Naive thymus-derived CD8-positive, alpha-beta T cell (primary cell): ENCODE results near the gene IGSF10. TPM values are rescaled to one million over a fixed set of nuclear protein-coding genes. Genes with fewer than 3 reads are reported as not detected.

Experiments used
- ATAC-seq, 2 donors: fragments of 150-1000 bp; cut with Tn5 transposase in 1 of 2; sonication (Bioruptor Pico), chemical (Tn5 transposase) in 1 of 2; 1 replicate in 1 of 2; 2 replicates in 1 of 2; pipeline ENCODE4 v1.10.0; 2021; ENCODE audit warnings: mild to moderate bottlenecking in 2 of 2, moderate library complexity in 2 of 2
- POLR2A ChIA-PET: fragments of 350-600 bp; sonication (Branson Sonifier 250); formaldehyde crosslinking; loops from one replicate; lab custom pipeline; 2021; ENCODE audit warnings: antibody characterized with exemption; lab: Charles Lee
- DNase-seq, 10 donors: peaks; one replicate each; pipeline versions ENCODE4 v3.0.0 to v3.0.0-alpha.2; 2020 to 2022
- H3K27ac Mint-ChIP-seq, 10 donors: one replicate each; pipeline ENCODE4 v1.8.0; 2020 to 2022; ENCODE audit warnings: mild to moderate bottlenecking in 10 of 10, mixed read lengths in 10 of 10, moderate library complexity in 4 of 10, inconsistent platforms in 1 of 10
- H3K27me3 Mint-ChIP-seq, 5 donors: one replicate each; pipeline ENCODE4 v1.8.0; 2021 to 2022; ENCODE audit warnings: mixed read lengths in 5 of 5
- H3K36me3 Mint-ChIP-seq, 3 donors: one replicate each; pipeline ENCODE4 v1.8.0; 2020 to 2022; ENCODE audit warnings: mixed read lengths in 3 of 3, mild to moderate bottlenecking in 2 of 3, inconsistent platforms in 1 of 3
- H3K4me1 Mint-ChIP-seq, 4 donors: one replicate each; pipeline ENCODE4 v1.8.0; 2021 to 2022; ENCODE audit warnings: mixed read lengths in 4 of 4
- H3K4me3 Mint-ChIP-seq, 10 donors: one replicate each; pipeline ENCODE4 v1.8.0; 2020 to 2022; ENCODE audit warnings: mild to moderate bottlenecking in 10 of 10, mixed read lengths in 10 of 10, moderate library complexity in 6 of 10, inconsistent platforms in 1 of 10
- H3K9me3 Mint-ChIP-seq, 9 donors: one replicate each; pipeline ENCODE4 v1.8.0; 2020 to 2022; ENCODE audit warnings: mixed read lengths in 9 of 9, mild to moderate bottlenecking in 3 of 9, inconsistent platforms in 1 of 9, moderate library complexity in 1 of 9
- polyA plus RNA-seq, 3 donors: library from polyadenylated mRNA; unstranded; fragments of 300-500 nt; fragmentation: Illumina TruSeq; gene quantifications; one replicate each; pipeline ENCODE4 v1.2.3, GENCODE V29; 2021
- total RNA-seq, 8 experiments: library from RNA in 2 of 8; stranded (reverse) in 2 of 8; gene quantifications; one replicate each; pipeline ENCODE4 v1.2.3 and lab custom pipeline; 2021 to 2026

Gene IGSF10
- total and polyA plus RNA-seq, 5 experiments from 2014 or later, result not detected

DNA sequence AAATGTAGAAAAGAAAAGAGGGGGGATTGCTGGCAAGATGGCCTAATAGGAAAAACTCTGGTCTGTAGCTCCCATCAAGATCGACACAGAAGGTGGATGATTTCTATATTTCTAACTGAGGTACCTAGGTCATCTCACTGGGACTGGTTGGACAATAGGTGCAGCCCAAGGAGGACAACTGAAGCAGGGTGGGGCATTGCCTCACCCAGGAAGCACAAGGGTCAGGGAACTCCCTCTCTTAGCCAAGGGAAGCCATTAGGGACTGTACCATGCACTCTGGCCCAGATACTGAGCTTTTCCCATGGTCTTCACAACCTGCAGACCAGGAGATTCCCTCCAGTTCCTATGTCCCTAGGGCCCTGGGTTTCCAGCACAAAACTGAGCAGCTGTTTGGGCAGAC, 22.6 kb upstream of the IGSF10 start:
- POLR2A ChIA-PET, result no interaction called here
- Mint-ChIP-seq H3K27me3 (peaks cover 3 to 23% (median 13%) of the 10 kb centered on the region in 5 donors), H3K27ac (no peak overlapping the region), H3K4me3 (no peak overlapping the region), H3K9me3 (peaks cover 12 to 34% (median 21%) of the 10 kb centered on the region in 9 donors), H3K36me3 (peaks cover 0 to 21% (median 11%) of the 10 kb centered on the region in 3 donors), H3K4me1 (no peaks in the 10 kb centered on the region)
- DNase-seq (no peak), ATAC-seq (no peak)

GRCh38 chr3:151480492-151480891, 19.6 kb upstream of the IGSF10 start:
- POLR2A ChIA-PET, result no interaction called here
- Mint-ChIP-seq H3K4me1 (no peaks in the 10 kb centered on the region), H3K27ac (no peak overlapping the region), H3K4me3 (no peak overlapping the region), H3K9me3 (peaks cover 12 to 34% (median 21%) of the 10 kb centered on the region in 9 donors), H3K36me3 (peaks cover 0 to 21% (median 11%) of the 10 kb centered on the region in 3 donors), H3K27me3 (peaks cover 3 to 25% (median 15%) of the 10 kb centered on the region in 5 donors)
- DNase-seq (no peak), ATAC-seq (no peak)

- POLR2A ChIA-PET, result no interaction called here
- DNase-seq (no peak), ATAC-seq (no peak)
- Mint-ChIP-seq H3K27ac (no peak overlapping the region), H3K4me3 (no peak overlapping the region), H3K4me1 (no peaks in the 10 kb centered on the region), H3K9me3 (peaks cover 8 to 28% (median 19%) of the 10 kb centered on the region in 9 donors), H3K36me3 (peaks cover 0 to 21% (median 11%) of the 10 kb centered on the region in 3 donors), H3K27me3 (peaks cover 3 to 25% (median 10%) of the 10 kb centered on the region in 5 donors)
Measured at GRCh38 chr3:151479452-151479851, 18.6 kb upstream of the IGSF10 start.

GRCh38 chr3:151478335-151478697, 17.5 kb upstream of the IGSF10 start:
- Mint-ChIP-seq H3K4me1 (no peaks in the 10 kb centered on the region), H3K27me3 (peaks cover 3 to 24% (median 10%) of the 10 kb centered on the region in 5 donors), H3K36me3 (peaks cover 0 to 20% (median 10%) of the 10 kb centered on the region in 3 donors), H3K4me3 (no peak overlapping the region), H3K27ac (no peak overlapping the region), H3K9me3 (peaks cover 8 to 25% (median 17%) of the 10 kb centered on the region in 9 donors)
- POLR2A ChIA-PET, result no interaction called here
- DNase-seq, result no peak
- no peak for ATAC-seq

- Mint-ChIP-seq H3K36me3 (peaks cover 0 to 14% (median 9%) of the 10 kb centered on the region in 3 donors), H3K4me3 (no peak overlapping the region), H3K27me3 (peaks cover under 1 to 18% (median 7%) of the 10 kb centered on the region in 5 donors), H3K4me1 (no peaks in the 10 kb centered on the region), H3K9me3 (peaks cover 5 to 21% (median 14%) of the 10 kb centered on the region in 9 donors), H3K27ac (no peak overlapping the region)
- no peak for ATAC-seq
- DNase-seq, result no peak
- POLR2A ChIA-PET, result no interaction called here
Measured at GRCh38 chr3:151477591-151478334, 16.9 kb upstream of the IGSF10 start.

GRCh38 chr3:151476344-151477018, 15.6 kb upstream of the IGSF10 start:
- ATAC-seq, result no peak
- Mint-ChIP-seq H3K27ac (no peak overlapping the region), H3K4me1 (no peaks in the 10 kb centered on the region), H3K27me3 (peaks cover 0 to 18% (median 7%) of the 10 kb centered on the region in 5 donors), H3K36me3 (peaks cover 0 to 1% (median 0%) of the 10 kb centered on the region in 3 donors), H3K4me3 (no peak overlapping the region), H3K9me3 (peaks cover 0 to 8% (median under 1%) of the 10 kb centered on the region in 9 donors)
- POLR2A ChIA-PET, result no interaction called here
- DNase-seq, result no peak

GRCh38 chr3:151468284-151468917, 7.5 kb upstream of the IGSF10 start:
- Mint-ChIP-seq H3K27ac (no peak overlapping the region), H3K4me1 (no peaks in the 10 kb centered on the region), H3K4me3 (no peak overlapping the region), H3K36me3 (no peaks in the 10 kb centered on the region), H3K27me3 (peaks cover 5 to 19% (median 7%) of the 10 kb centered on the region in 5 donors), H3K9me3 (no peaks in the 10 kb centered on the region)
- DNase-seq, result peak in 7 of 10 donors; percentile 9 to 66 (median 46)
- POLR2A ChIA-PET, result no interaction called here
- ATAC-seq, result peak in 1 of 2 donors; percentile 38

DNA sequence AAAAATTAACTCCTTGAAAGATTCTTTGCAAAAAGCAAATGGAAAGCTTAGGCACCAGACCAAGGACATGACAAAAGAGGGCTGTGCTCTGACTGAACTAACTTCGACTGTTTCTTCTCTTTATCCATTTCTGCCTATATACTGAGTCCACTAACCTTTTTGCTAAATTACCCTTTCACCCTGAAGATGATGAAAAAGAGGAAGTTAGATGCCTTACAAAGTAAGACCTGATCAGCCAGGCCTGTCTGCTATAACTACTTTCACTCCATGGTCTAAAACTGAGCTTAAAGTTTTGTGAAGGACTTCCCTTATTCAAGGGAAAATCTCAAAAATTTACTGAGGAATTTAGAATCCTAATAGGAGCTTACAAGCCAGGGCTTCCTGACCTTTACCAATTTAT, 6.2 kb upstream of the IGSF10 start:
- Mint-ChIP-seq H3K4me3 (no peak overlapping the region), H3K27ac (no peak overlapping the region), H3K9me3 (no peaks in the 10 kb centered on the region), H3K27me3 (peaks cover 7 to 23% (median 7%) of the 10 kb centered on the region in 5 donors), H3K4me1 (no peaks in the 10 kb centered on the region), H3K36me3 (no peaks in the 10 kb centered on the region)
- POLR2A ChIA-PET, result no interaction called here
- no peak for DNase-seq
- ATAC-seq, result no peak

DNA sequence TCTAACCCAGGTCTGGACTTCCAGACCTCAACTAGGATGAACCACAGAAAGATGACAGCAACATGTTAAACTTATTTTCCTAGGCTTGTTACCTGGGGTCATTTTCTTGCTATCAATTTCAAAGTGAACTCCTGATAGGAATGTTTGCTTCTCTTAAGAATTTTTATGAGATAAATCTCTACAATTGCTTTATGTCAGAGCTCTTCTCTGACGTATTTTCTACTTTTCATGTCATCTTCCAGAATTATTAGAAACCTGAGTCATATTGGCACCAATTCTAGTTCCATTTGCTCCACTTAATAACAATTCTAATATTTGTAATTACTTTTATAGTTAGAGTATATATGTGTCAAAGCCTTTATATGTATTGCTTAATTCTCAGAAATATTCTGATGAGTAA, 2.1 kb upstream of the IGSF10 start:
- Mint-ChIP-seq H3K27me3 (peaks cover 13 to 44% (median 15%) of the 10 kb centered on the region in 5 donors), H3K4me3 (no peak overlapping the region), H3K27ac (no peak overlapping the region), H3K9me3 (no peaks in the 10 kb centered on the region), H3K4me1 (peaks cover 0 to 6% (median 1%) of the 10 kb centered on the region in 4 donors), H3K36me3 (no peaks in the 10 kb centered on the region)
- POLR2A ChIA-PET, result no interaction called here
- no peak for DNase-seq
- no peak for ATAC-seq

- ATAC-seq (no peak), DNase-seq (no peak)
- peaks cover 0 to 6% (median 1%) of the 10 kb centered on the region in 4 donors for H3K4me1 Mint-ChIP-seq
- H3K4me3 Mint-ChIP-seq, result no peak overlapping the region
- POLR2A ChIA-PET, result no interaction called here
- H3K27ac Mint-ChIP-seq, result no peak overlapping the region
- no peaks in the 10 kb centered on the region for H3K36me3 Mint-ChIP-seq
- peaks cover 13 to 44% (median 15%) of the 10 kb centered on the region in 5 donors for H3K27me3 Mint-ChIP-seq
- H3K9me3 Mint-ChIP-seq, result no peaks in the 10 kb centered on the region
Measured at GRCh38 chr3:151462278-151462780, 1.5 kb upstream of the IGSF10 start.

DNA sequence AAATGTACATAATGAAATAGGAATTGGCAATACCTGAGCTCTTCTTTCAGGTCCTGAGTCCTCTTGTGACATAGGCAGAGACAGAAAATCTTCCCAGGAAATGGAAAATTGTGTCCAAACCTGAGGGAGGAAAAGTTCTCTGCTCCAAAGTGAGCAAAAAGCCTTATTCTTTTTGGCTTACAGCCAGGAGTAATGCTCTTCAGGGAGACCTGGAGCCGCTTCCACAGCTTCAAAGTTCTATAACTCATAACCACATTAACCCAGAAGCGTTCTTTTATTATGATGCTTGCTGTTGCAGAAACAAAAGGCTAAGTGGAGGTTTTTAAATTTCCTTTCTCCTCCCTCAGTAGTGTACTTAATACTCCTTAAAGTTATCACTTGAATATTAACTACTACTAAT, 633 bp downstream of the IGSF10 start:
- peaks cover 0 to 6% (median 1%) of the 10 kb centered on the region in 4 donors for H3K4me1 Mint-ChIP-seq
- H3K36me3 Mint-ChIP-seq, result no peaks in the 10 kb centered on the region
- H3K9me3 Mint-ChIP-seq, result no peaks in the 10 kb centered on the region
- H3K27me3 Mint-ChIP-seq, result peaks cover 13 to 46% (median 15%) of the 10 kb centered on the region in 5 donors
- DNase-seq, result no peak
- POLR2A ChIA-PET, result interaction anchor here (0.7 kb wide), 1 partner anchor 1087 kb away, joined by 3 read pairs; no protein-coding TSS in a partner anchor
- no peak overlapping the region for H3K27ac Mint-ChIP-seq
- peak overlapping the region in 6 of 10 donors; percentile 30 to 67 (median 58) for H3K4me3 Mint-ChIP-seq
- ATAC-seq, result no peak

DNA sequence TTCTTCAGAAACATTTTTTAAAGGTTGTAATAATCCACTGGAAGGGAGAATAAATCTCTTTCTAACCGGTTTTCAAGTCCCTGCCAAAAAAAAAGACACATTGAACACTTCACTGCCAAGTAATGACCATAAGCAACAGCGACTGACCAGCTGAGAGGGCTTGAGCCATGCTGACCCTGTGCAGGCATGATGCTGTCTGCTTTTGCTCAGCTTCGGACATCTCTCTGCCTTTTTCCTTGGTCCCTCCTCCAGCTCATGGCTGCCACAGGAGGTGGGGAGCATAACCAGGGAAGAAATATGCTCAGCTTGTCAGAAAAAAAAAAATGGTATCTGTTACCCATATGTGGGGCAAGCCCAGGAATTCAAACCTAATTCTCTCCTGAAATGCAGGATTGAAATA, 1.5 kb downstream of the IGSF10 start:
- Mint-ChIP-seq H3K4me1 (peaks cover 0 to 6% (median 1%) of the 10 kb centered on the region in 4 donors), H3K27me3 (peaks cover 10 to 41% (median 12%) of the 10 kb centered on the region in 5 donors), H3K9me3 (no peaks in the 10 kb centered on the region), H3K27ac (no peak overlapping the region), H3K4me3 (no peak overlapping the region), H3K36me3 (no peaks in the 10 kb centered on the region)
- DNase-seq (no peak), ATAC-seq (no peak)
- POLR2A ChIA-PET, result no interaction called here
